ENCODE measurements around the gene DUSP8.
"Not testable (repeated sequence)": the region's sequence is repeated elsewhere in the genome, so short reads cannot be mapped to it uniquely, and the experiment has no call there.

Gene DUSP8

DNA sequence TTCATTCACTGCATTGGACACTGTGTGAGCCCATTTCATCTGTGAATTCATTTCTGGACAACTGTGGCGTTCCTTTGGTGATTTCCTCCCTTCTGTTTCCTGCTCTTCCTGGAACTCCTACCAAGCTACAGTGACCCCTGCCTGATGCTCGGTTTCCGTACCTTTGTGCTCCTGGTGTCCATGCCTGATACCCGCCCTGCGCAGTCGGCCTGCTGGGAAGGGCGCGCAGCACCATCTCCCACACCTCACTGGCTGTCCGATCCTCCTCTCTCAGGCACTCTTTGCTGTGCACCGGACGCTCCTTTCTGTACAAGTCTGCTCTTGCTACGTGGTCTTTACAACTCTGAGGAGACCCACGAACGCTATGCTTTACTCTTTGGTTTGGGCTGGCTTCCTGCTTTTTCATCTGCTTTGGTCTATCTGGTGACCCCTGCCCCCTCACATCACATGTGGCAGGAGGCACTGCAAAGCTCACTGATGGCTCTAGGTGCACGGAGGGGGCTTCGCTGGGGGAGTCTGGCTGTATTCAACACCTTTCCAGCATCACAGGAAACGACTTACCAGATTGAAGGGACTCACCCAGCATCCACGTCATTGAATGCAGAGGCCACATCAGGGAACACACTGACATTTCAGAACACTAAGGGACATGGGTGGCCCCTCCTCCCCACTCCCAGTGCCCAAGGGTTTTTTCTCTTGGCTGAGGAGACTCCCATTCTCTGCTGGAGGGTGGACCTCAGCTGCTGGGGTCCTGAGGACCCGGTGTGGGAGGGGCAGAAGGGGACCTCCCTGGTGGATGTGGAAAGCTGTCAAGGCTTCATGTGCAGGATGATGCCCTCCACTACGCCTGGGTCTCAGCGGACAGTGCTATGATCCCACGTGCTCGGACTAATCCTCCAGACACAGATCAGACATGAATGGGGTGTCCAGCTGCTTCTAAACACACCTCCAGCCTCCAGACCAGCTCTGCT is 58.5 kb downstream of the DUSP8 start:
- no peak for DNase-seq

DNA sequence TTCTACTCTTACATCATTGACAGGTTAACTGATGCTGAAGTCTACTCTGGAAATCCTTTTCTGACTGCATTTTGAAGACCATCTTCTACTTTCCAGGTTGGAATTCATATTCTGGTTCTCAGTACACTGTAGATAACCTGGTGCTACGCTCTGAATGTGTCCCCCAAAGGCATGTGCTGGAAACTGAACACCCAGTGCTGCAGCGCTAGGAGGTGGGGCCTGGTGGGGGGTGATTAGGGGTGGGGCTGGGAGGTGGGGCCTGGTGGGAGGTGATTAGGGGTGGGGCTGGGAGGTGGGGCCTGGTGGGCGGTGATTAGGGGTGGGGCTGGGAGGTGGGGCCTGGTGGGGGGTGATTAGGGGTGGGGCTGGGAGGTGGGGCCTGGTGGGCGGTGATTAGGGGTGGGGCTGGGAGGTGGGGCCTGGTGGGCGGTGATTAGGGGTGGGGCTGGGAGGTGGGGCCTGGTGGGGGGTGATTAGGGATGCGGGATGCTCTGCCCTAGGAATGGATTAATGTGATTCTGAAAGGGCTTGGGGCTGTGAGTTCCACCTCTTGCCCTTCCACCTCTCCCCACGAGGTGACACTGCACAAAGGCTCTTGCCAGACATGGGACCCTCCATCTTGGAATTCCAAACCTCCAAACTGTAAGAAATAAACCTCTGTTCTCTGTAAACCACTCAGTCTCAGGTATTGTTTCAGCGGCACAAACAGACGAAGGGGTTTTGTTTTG is 59.4 kb downstream of the DUSP8 start:
- not testable (repeated sequence) for DNase-seq

DNA sequence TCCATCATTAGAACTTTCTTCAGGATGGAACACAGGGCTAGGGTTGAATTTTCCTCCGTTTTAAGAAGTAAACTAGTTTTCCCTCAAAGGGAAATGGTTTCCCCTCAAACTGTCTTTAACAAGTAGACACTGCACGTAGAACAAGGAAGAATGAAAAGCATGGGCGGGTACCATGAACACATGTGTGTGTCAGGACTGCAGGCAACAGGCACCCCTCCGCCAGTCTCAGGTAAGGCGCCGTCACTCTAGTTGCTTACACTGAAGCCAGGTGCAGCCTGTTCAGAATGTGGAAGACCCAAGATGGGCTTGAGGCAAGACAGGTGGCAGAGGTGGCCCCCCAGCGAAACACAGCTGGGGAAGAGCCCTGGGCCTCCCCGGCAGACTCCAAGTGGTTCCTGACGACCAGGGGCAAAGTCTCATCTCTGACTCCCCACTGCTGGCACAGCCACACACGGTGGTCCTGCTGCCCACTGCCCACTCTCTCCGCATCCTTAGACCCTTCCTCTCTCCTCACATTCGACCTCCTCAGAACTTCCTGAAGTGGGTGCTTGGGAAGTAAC is 60.1 kb downstream of the DUSP8 start:
- no peak for DNase-seq

DNA sequence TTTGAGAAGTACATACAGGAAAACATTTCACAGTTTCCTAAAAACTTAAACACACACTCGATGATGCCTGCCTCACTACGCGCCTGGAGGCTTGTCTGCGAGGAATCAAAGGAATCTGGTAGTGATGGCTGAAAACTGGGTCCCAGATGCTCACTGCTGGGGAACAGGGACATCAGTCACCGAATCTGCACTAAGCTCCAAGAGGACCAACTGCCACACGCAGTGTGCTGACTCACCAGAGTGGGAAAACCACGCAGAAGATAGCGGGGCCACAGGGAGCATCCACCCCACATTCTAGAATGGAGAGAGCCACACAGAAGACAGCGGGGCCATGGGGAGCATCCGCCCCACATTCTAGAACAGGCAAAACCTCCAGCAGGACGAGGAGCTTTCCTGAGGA is 61.1 kb downstream of the DUSP8 start:
- no peak for DNase-seq

DNA sequence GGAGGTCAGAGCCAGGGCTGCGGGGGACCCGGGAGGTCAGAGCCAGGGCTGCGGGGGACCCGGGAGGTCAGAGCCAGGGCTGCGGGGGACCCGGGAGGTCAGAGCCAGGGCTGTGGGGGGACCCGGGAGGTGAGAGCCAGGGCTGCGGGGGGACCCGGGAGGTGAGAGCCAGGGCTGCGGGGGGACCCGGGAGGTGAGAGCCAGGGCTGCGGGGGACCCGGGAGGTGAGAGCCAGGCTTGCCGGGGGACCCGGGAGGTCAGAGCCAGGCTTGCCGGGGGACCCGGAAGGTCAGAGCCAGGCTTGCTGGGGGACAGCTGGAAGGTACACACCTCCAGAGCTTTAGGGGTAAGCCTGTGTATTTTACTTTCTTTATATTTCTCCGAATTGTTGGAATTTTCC is 61.7 kb downstream of the DUSP8 start:
- not testable (repeated sequence) for DNase-seq

DNA sequence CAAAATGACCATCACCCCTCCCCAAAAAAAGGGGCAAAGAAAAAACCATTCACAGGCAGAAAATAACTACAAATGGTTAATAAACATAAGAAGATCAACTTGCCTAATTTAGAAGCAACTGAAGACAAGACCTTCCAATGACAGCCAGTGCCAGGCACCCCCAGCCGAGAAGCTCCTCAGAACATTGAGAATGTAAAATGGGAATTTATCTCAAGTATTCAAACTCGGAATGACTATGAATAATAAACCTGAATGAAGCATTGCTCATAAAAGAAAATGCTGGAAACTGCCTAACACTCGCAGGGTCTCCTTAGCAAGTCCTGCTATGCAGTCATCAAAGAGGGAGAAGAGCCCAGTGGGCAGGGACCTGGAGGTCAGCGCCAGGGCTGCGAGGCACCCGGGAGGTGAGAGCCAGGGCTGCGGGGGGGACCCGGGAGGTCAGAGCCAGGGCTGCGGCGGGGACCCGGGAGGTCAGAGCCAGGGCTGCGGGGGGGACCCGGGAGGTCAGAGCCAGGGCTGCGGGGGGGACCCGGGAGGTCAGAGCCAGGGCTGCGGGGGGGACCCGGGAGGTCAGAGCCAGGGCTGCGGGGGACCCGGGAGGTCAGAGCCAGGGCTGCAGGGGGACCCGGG is 62.3 kb downstream of the DUSP8 start:
- DNase-seq = no peak

DNA sequence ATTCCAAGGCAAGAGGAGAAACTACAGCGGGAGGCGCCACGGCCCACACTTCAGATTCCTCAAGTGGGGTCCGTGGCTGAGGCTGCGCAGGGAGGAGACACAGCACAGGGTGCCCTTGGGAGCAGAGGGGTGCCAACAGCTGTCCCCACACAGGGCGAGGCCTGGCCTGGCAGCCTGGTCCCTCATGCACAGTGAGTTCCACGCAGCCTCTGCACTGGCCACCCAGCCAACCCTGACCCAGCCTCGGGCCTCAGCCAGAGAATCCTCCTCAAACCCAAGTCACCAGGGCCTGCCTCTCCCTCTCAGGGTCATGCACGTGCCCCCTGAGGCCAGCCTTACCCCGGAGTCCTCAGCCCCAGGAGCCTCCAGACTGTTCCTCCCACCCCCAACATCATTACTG is 63.1 kb downstream of the DUSP8 start:
- no peak for DNase-seq

DNA sequence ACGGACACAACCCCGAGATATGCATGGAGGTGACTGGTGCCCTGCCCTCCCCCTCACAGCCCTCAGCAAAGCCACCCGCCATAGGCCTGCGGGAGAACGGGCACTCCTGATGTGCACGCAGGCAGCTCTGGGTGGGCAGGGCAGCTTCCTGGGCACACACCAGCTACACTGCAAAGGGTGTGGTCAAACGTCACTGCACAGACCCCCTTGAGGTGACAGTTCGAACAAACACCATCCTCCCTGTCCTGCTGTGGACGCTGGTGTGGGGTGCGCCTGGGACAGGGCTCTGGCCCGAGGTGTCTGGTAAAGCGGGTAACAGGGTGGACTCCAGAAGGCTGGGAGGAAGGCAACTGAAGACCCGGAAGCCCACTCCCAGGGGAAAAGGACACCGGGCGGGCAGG is 63.6 kb downstream of the DUSP8 start:
- DNase-seq = no peak

DNA sequence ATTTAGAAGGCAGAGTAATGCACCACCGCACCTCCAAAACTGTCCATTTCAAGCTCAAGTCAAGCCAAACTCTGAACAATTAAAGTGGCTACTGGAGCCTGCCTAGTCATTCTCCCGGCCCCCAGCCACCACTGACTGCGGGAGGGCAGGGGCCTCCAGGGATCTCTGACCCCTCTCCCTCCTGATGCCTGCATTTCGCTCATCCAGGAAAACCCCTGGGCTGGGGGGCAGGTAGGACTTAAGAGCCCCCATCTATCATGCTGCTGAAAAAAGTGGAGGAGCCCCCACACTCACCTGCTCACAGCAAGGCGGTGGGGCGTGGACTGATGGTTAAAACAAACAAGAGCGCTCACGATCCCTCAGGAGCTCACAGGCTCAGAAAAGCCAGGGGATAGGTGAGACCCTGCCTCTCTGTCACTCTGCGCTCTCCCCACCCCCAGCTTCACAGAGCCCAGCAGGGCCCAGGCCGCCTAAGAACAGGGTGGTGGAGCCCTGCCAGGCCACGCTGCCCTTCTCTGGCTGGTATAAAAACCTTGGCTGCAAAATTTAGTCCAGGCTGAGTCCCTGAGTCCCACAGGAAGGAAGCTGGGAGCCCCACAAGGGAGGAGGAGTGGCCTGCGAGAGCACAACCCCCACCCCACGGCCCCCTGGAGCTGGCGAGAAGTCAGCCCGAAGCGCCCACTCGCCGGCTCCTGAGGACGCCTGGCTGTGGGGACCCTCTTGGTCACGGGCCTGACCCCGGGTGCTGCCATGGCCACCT is 64.5 kb downstream of the DUSP8 start:
- no peak for DNase-seq

DNA sequence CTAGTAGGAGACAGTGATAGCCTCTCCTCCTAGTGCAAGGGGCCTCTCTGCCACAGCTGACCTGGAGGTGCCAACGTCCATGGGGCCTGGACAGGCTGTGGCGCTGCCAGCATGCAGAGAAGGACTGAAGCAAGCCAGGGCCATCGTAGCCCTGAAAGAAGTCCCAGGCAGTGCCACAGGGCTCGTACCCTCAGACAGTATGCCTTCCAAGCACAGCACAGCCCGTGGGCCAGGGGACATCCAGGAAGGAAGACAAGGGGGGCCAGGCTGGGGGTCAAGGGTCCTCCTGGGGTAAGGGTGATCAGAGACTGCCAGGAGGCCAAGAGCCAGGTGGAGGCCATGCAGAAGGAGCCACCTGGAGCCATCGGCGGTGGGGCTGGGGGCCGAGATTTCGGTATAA is 65.1 kb downstream of the DUSP8 start:
- DNase-seq = no peak

DNA sequence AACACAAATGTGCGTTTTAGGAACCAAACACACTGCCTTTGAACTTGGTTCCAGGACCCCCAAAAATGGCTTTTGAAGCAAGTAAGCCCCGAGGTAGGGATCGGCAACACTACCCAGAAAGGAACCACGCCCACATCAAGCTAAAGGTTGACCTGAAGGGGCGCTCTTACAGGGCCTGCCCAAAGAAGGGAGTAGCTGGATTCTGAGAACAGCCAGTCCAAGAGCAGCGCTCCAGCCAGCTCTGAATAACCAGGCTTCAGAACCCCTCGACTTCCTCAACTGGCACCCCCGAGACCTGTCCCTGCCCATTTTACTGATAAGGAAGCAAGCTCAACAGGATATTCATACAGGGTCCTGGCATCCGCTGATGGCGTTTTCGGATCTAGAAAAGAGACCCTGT is 66.6 kb downstream of the DUSP8 start:
- no peak for DNase-seq

DNA sequence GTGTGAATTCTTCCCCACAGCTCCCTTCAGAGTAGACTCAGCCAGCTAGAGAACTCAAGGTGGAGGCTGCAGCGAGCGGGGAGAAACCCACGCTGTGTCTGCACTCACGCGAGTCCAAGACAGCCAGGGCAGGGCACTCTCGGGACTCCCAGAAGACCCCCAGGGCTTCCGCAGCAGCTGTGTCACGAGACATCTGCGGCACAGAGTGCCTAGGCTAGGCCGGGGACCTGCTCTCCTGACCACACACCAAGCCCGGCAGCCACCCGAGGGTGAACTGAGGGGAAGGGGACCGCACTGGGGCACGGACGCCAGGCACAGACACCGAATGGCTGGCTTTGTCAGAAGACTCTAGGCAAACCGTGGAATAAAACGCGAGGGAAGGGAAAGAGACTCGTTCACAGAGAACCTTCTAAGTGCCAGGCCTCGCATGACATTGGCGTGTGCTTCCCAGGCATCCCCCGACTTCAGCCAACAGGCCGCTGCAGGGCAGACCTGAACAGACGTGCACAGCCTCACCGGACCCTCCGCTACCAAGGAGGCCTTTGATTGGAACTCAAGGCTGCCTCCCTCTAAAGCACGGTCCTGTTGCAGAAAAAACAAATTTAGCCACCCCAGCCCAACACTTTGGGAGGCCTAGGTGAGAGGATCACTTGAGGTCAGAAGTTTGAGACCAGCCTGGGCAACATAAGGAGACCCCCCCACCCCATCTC is 67.3 kb downstream of the DUSP8 start:
- DNase-seq = no peak

DNA sequence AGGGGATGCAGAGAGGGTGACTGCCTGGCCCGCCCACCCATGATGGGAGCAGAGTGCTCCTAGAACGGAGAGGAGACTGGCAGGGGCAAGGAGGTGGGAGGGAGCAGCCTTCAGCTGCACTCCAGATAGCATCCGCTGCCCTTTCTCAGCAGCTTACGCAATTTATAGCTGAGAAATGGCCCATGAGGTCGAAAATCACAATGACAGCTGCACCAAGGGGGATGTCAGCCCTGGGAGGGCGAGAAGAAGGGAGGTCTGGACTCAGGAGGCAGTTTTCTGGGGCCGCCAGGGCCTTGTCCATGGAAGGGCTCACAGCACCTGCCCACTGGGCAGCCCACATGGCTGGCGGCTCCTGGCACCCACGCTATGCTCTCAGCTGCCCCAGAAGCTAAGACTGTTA is 67.9 kb downstream of the DUSP8 start:
- no peak for DNase-seq

Measured in stimulated activated CD8-positive, alpha-beta memory T cell treated with anti-CD3 and anti-CD28 coated beads, Interleukin-4, amount 100 ng/mL, for 48 hours (primary cell).